LoVo (cell line): ENCODE results near the gene SERPINE3.

ENCODE experiments used
- DNase-seq: peaks from one replicate; pipeline ENCODE4 v3.0.0-alpha.2; 2016; ENCODE audit warnings: low spot score

Gene SERPINE3

DNA sequence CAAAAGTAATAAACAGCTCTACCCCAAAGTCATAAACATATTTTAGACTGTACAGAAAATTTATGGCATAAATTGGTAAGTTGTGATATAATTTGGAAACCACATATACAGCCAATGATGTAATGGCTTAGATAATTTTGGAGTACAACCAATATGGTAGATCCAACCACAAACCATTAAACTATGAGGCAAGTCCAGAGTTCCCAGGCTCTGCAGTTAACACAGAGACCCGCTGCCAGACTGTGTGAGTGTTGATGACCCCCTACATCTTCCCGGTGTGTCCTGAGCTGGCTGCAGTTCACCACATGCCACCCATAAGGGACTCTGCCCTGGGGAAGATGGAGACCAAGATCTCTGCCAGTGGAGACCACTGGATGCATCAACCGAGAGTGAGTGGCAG lies 9.9 kb upstream of the SERPINE3 start:
- DNase-seq = no peak

- no peak for DNase-seq
These were observed 8.7 kb upstream of the SERPINE3 start for GRCh38 chr13:51330791-51331190.

- DNase-seq = no peak
These were observed 8.1 kb upstream of the SERPINE3 start for GRCh38 chr13:51331354-51331861.

- DNase-seq = no peak
These were observed 6.7 kb upstream of the SERPINE3 start for GRCh38 chr13:51332566-51333361.

DNA sequence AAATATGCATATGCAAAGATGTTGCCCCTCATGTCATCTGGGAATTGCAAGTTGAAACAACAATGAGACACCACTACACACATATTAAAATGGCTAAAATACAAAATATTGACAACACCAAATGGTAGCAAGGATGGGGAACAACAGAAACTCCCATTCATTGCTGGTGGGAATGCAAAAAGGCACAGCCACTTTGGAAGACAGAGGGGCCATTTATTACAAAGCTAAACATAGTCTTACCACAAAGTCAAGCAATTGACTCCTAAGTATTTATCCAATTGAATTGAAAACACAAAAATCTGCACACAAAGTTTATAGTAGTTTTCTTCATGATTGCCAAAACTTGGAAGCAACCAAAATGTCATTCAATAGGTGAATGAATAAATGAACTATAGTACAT lies 6.1 kb upstream of the SERPINE3 start:
- no peak for DNase-seq

DNA sequence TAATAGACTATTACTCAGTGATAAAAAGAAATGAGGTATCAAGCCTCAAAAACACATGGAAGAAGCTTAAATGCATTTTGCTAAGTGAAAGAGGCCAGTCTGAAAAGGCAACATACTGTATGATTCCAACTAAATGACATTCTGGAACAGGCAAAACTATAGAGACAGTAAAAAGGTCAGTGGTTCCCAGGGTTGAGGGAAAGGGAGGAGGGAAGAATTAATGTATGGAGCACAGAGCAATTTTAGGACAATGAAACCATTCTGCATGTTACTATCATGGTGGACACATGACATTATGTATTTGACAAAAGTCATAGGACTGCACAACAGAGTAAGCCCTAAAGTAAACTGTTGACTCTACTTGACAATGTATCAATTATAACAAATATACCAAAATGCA lies 5.7 kb upstream of the SERPINE3 start:
- no peak for DNase-seq

- DNase-seq = no peak
These were observed 2.7 kb upstream of the SERPINE3 start for GRCh38 chr13:51336746-51337145.

- no peak for DNase-seq
These were observed 651 bp downstream of the SERPINE3 start for GRCh38 chr13:51339952-51340732.

GRCh38 chr13:51341232-51341631 lies 1.7 kb downstream of the SERPINE3 start:
- DNase-seq = no peak

DNA sequence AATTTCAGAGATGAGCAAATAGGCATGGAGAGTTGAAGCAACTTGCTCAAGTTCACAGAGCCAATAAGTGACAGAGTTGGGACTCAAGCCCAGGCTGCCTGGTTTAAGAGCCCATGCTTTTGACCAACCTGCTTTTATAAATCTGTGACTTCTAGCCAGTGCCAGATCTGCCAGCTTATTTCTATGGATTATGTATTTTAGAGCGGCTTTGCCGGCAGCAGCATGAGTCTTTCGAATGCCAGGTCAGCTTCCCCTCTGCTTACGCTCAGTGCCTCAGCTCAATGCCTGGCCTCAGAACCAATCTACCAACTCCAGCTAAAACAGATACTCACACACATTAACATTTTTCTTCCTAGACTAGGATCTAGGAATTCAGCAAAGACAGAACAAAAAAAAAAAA lies 2.3 kb downstream of the SERPINE3 start:
- DNase-seq = no peak

DNA sequence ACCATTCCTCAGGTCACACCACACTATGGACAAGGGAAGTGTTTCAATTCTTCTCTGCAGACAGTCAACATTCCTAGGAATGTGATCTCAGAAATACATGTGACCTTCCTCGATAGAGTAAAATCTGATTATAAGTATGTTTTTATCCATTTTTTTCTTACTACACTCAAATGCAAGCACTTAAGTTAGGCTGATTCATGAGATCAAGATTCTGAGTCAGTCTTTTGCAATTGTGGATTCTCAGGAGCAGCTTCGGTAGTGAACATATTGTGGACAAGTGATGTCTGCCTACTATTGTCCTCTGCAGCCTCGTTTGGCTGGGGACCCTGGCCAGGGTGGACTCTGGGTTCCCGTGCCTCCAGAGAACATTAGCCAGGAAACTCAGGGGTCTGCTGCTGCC lies 3.2 kb downstream of the SERPINE3 start:
- DNase-seq = no peak

GRCh38 chr13:51343475-51343874 lies 4.0 kb downstream of the SERPINE3 start:
- no peak for DNase-seq

- DNase-seq = no peak
These were observed 6.9 kb downstream of the SERPINE3 start for GRCh38 chr13:51346397-51346796.

DNA sequence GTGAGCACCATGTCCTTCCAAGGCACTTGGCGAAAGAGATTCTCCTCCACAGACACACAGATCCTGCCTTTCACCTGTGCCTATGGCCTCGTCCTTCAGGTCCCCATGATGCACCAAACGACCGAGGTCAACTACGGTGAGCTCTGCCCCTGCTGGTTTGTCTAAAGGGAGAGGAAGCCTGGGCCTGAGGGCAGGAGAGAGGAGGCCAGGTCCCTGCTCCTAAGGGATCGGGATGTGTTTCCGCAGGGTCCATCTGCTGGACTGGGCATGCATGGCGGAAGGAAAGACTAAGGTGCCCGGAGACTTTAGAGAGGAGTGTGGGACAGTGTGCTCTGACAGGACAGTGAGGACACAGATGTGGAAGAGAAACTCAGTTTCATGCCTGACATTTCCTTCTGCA lies 7.6 kb downstream of the SERPINE3 start:
- DNase-seq = no peak

DNA sequence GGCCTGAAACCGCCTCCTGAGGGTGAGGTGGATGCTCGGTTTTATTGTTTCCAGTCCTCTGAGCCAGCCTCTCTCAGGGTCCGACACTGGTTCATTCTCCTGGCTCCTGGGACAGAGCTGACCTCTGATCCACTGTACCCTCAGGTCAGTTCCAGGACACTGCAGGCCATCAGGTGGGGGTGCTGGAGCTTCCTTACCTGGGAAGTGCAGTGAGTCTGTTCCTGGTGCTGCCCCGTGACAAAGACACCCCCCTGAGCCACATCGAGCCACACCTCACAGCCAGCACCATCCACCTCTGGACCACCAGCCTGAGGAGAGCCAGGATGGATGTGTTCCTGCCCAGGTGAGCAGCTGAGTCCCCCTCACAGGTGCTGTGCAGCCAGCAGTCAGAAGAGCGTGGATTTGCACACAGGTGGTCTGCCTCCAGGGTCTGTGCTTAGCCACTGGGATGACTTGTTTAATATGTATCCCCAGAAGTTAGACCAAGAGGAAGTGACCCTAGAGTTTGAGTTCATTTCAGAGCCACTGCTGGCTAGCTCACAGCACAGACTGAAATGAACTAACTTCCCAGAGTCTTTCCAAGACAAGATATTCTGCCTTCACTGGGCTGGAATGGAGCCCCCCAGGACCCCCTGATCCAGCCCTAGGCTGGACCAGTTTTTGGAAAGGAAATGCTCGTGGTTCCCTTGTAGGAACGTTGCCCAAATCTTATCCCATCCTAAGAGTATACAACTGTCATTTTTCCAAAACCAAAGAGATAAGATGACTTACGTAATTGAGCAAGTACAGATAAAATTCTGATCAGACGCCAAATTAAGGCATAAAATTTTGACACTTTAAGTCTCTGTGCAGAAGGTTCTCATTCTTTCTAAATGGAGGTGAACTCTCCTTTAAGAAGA lies 8.8 kb downstream of the SERPINE3 start:
- DNase-seq = no peak

- DNase-seq = no peak
These were observed 9.5 kb downstream of the SERPINE3 start for GRCh38 chr13:51349016-51349415.

GRCh38 chr13:51355217-51355616 lies 15.7 kb downstream of the SERPINE3 start:
- no peak for DNase-seq

- no peak for DNase-seq
These were observed 18.6 kb downstream of the SERPINE3 start for GRCh38 chr13:51357928-51358595.

DNA sequence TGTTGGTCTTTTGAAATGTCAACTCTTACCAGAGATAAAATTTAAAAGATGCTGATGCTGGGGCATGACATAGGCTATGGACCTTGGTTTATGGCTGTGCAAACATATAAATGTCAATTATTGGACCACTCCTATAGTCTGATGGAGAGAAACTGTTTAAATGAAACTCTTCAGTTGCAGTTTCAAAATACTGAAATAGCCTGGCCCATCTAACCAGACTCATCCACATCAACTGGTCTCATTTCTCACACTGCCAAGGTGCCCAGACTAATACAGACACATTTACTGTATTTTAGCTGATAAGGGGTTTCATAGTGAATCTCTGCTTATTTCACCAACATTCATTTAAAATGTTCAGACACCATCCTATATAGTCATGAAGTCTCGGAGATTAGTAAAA lies 19.9 kb downstream of the SERPINE3 start:
- no peak for DNase-seq

GRCh38 chr13:51360489-51360888 lies 21.0 kb downstream of the SERPINE3 start:
- no peak for DNase-seq

DNA sequence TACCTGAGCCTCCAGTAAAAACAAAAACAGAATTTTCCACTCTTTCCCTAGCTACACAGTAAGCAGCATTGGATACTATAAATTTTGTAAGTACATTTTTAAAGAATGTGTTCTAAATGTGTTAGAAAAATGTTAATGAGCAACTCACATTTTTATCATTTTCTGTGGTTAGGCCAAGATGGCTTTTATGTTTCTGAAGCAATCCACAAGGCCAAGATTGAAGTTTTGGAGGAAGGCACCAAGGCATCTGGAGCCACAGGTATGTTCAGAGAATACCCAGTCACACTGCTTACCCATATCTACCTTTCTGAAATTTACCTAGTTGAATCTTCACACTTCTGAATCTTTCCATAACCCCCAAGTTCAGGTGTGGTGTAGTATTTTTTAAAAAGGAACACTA lies 21.6 kb downstream of the SERPINE3 start:
- DNase-seq = no peak

DNA sequence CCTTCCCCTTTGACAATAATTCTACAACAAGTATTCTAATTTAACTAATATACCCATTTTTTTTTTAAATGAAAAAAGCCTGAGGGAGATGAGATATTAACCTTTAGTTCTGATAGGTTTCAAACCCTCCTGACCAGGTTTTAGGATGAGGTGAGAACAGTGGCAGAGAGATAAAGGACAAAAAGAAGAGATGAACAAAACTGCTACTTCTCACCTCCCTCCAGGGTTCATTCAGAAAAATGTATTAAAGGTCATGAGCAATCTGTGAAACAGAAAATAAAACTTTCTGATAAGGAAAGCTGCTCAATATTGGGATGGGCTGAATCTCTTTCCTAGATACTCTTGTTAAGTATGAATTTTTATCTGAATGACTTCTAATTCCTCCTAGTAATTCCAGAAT lies 24.1 kb downstream of the SERPINE3 start:
- no peak for DNase-seq
